HepG2 (cell line): ENCODE data around the gene ACBD6. TPM values are rescaled to one million over a fixed set of nuclear protein-coding genes. Genes with fewer than 3 reads are reported as not detected.

Experiments
- EED ChIP-seq: sonication (generic); formaldehyde crosslinking; IDR thresholded peaks from 2 replicates; pipeline ENCODE4 v1.5.0; 2020; ENCODE audit warnings: mild to moderate bottlenecking, missing genetic modification reagents
- KLF12 ChIP-seq: sonication (generic); formaldehyde crosslinking; IDR thresholded peaks from 2 replicates; pipeline ENCODE4 v1.4.0; 2020; ENCODE audit warnings: missing genetic modification reagents, borderline replicate concordance
- KLF6 ChIP-seq: IDR thresholded peaks from 2 replicates; pipeline ENCODE4 v1.8.0; 2016; ENCODE audit warnings: missing biosample characterization, missing genetic modification reagents
- MIER2 ChIP-seq: IDR thresholded peaks from 2 replicates; pipeline ENCODE4 v1.6.1; 2016; ENCODE audit warnings: missing biosample characterization, missing genetic modification reagents
- NFATC3 ChIP-seq: sonication (generic); formaldehyde crosslinking; IDR thresholded peaks from 2 replicates; pipeline ENCODE4 v1.5.1; 2020; ENCODE audit warnings: mild to moderate bottlenecking, missing genetic modification reagents
- NFIB ChIP-seq: sonication (generic); formaldehyde crosslinking; IDR thresholded peaks from 2 replicates; pipeline ENCODE4 v1.9.0; 2021; ENCODE audit warnings: missing genetic modification reagents, mild to moderate bottlenecking, borderline replicate concordance
- NFYB ChIP-seq: sonication (generic); formaldehyde crosslinking; IDR thresholded peaks from 2 replicates; pipeline ENCODE4 v1.4.0; 2020; ENCODE audit warnings: missing genetic modification reagents
- NR2F2 ChIP-seq: IDR thresholded peaks from 2 replicates; pipeline ENCODE4 v1.6.1; 2012; ENCODE audit warnings: low read depth, inconsistent platforms, borderline replicate concordance
- PPARG ChIP-seq: conservative IDR thresholded peaks from 2 replicates; pipeline ENCODE4 v1.6.1; 2016; ENCODE audit warnings: missing biosample characterization, missing genetic modification reagents
- SOX5 ChIP-seq: IDR thresholded peaks from 2 replicates; pipeline ENCODE4 v1.6.1; 2016; ENCODE audit warnings: borderline replicate concordance
- SYNCRIP ChIP-seq: fragments of 200-400 bp; formaldehyde crosslinking; IDR thresholded peaks from 2 replicates; pipeline ENCODE4 v1.6.1; 2018; ENCODE audit warnings: mild to moderate bottlenecking, low read depth, low read length; ENCODE audit not compliant: insufficient read depth
- WIZ ChIP-seq: sonication (generic); formaldehyde crosslinking; IDR thresholded peaks from 2 replicates; pipeline ENCODE4 v1.5.1; 2020; ENCODE audit warnings: mild to moderate bottlenecking, missing genetic modification reagents
- ZFYVE20 ChIP-seq: sonication (generic); formaldehyde crosslinking; IDR thresholded peaks from 2 replicates; pipeline ENCODE4 v1.8.0; 2023; ENCODE audit warnings: low read depth, mild to moderate bottlenecking, moderate library complexity, missing genetic modification reagents, borderline replicate concordance
- ZNF232 ChIP-seq: sonication (generic); formaldehyde crosslinking; IDR thresholded peaks from 2 replicates; pipeline ENCODE4 v1.4.0; 2020; ENCODE audit warnings: missing genetic modification reagents, borderline replicate concordance
- polyA plus RNA-seq, 8 experiments: library from polyadenylated mRNA; depleted of rRNA in 3 of 8; stranded (reverse) in 7 of 8; unstranded in 1 of 8; fragments of >200 nt; fragmentation: Illumina TruSeq in 4 of 8; extraction: Trizol in 4 of 8; gene quantifications; 2 replicates each; pipeline versions ENCODE4 v1.2.1 to v1.2.3, GENCODE V29; 2011 to 2016; ENCODE audit warnings: low read depth in 4 of 8, missing spikeins in 1 of 8, mixed read lengths in 1 of 8; ENCODE audit not compliant: insufficient read depth in 1 of 8
- total RNA-seq, 5 experiments: library from RNA; depleted of rRNA; stranded (reverse); fragments of >200 nt; fragmentation: Illumina TruSeq; extraction: Trizol; gene quantifications; 2 replicates each; pipeline ENCODE4 v1.2.3, GENCODE V29; 2016; ENCODE audit warnings: low read depth in 1 of 5
- TF ChIP-seq, protein P1 (sequence below): fragments of 450-650 bp; IDR thresholded peaks from 2 replicates; pipeline ENCODE4 v1.6.1; 2016
- TF ChIP-seq, protein P2 (sequence below): sonication (generic); formaldehyde crosslinking; IDR thresholded peaks from 2 replicates; pipeline ENCODE4 v1.9.0; 2021; ENCODE audit warnings: missing genetic modification reagents, borderline replicate concordance
- TF ChIP-seq, protein P3 (sequence below): sonication (generic); formaldehyde crosslinking; conservative IDR thresholded peaks from 2 replicates; pipeline ENCODE4 v1.4.0; 2020; ENCODE audit warnings: missing genetic modification reagents
- TF ChIP-seq, protein P4 (sequence below): IDR thresholded peaks from 2 replicates; pipeline ENCODE4 v1.6.1; 2016; ENCODE audit warnings: mild to moderate bottlenecking, missing biosample characterization, missing genetic modification reagents
- TF ChIP-seq, protein P5 (sequence below): sonication (generic); formaldehyde crosslinking; IDR thresholded peaks from 2 replicates; pipeline ENCODE4 v1.4.0; 2020; ENCODE audit warnings: missing genetic modification reagents, borderline replicate concordance
- TF ChIP-seq, protein P6 (sequence below): sonication (generic); formaldehyde crosslinking; IDR thresholded peaks from 2 replicates; pipeline ENCODE4 v1.8.1; 2023; ENCODE audit warnings: missing genetic modification reagents, inconsistent platforms, borderline replicate concordance

Gene ACBD6
- total and polyA plus RNA-seq, 2 of the 13 experiments (the other 11 are each of a cell fraction or from before 2014, with no cell fraction given): 33.5 to 47.2 TPM

DNA sequence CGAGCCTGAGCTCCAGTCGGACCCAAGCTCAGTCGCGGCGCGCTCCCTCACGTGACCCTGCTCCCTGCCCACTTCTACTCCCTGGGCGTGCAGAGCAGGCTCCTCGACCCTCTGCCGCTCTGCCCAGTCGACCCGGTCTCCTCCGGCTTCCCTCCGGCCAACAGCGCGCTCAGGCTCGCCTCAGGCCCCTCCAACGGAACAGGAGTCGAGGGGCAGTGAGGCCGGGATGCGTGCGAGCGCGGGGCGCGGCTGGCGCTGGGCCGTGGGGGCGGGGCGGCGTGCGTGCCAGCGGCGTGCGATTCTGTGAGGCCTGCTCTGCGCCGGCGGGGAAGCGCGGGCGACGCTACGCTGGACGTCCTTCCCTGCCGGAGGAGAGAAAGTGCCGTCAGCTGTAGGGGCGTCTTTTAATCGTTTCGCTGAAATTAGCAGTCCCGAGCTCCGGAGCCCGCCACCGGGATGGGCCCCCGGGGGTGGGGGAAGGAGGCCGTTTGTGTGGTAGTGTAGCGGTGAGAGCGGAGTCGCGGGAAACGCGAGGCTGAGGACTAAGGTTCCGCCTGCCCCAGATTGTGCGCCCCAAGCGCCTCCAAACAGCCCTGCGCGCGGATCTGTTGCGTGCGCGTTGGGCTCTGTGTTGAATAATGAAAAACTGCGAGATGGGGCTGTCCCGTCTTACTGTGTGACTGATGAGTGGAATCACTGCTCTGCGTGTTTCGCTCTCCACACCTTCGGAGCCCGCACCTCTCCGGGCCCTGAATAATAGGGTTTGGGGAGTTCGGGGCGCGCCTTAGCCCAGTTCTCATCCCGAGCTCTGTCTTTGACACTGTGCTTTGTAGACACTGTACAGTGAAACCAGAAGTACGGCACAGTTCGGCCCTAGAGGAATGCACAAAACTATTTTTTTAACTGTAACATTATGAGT is at the start of gene ACBD6 (continued):
- TF ChIP-seq SYNCRIP: no peak
- TF ChIP-seq EED (CRISPR knock-in tag): no peak
- TF ChIP-seq SOX5: peak; percentile 16; the same call in 1 of the 2 replicates
- TF ChIP-seq ZNF232 (CRISPR knock-in tag): peak; percentile 54; the same call in 1 of the 2 replicates
- TF ChIP-seq, protein P1, sequence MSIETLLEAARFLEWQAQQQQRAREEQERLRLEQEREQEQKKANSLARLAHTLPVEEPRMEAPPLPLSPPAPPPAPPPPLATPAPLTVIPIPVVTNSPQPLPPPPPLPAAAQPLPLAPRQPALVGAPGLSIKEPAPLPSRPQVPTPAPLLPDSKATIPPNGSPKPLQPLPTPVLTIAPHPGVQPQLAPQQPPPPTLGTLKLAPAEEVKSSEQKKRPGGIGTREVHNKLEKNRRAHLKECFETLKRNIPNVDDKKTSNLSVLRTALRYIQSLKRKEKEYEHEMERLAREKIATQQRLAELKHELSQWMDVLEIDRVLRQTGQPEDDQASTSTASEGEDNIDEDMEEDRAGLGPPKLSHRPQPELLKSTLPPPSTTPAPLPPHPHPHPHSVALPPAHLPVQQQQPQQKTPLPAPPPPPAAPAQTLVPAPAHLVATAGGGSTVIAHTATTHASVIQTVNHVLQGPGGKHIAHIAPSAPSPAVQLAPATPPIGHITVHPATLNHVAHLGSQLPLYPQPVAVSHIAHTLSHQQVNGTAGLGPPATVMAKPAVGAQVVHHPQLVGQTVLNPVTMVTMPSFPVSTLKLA: no peak
- TF ChIP-seq, protein P2, sequence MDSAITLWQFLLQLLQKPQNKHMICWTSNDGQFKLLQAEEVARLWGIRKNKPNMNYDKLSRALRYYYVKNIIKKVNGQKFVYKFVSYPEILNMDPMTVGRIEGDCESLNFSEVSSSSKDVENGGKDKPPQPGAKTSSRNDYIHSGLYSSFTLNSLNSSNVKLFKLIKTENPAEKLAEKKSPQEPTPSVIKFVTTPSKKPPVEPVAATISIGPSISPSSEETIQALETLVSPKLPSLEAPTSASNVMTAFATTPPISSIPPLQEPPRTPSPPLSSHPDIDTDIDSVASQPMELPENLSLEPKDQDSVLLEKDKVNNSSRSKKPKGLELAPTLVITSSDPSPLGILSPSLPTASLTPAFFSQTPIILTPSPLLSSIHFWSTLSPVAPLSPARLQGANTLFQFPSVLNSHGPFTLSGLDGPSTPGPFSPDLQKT: 0 out of 2 replicates have a peak, but pooled peaks have one; percentile 57
- TF ChIP-seq WIZ: no peak
- TF ChIP-seq, protein P3, sequence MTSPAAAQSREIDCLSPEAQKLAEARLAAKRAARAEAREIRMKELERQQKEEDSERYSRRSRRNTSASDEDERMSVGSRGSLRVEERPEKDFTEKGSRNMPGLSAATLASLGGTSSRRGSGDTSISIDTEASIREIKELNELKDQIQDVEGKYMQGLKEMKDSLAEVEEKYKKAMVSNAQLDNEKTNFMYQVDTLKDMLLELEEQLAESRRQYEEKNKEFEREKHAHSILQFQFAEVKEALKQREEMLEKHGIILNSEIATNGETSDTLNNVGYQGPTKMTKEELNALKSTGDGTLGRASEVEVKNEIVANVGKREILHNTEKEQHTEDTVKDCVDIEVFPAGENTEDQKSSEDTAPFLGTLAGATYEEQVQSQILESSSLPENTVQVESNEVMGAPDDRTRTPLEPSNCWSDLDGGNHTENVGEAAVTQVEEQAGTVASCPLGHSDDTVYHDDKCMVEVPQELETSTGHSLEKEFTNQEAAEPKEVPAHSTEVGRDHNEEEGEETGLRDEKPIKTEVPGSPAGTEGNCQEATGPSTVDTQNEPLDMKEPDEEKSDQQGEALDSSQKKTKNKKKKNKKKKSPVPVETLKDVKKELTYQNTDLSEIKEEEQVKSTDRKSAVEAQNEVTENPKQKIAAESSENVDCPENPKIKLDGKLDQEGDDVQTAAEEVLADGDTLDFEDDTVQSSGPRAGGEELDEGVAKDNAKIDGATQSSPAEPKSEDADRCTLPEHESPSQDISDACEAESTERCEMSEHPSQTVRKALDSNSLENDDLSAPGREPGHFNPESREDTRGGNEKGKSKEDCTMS (CRISPR knock-in tag): no peak
- TF ChIP-seq, protein P4, sequence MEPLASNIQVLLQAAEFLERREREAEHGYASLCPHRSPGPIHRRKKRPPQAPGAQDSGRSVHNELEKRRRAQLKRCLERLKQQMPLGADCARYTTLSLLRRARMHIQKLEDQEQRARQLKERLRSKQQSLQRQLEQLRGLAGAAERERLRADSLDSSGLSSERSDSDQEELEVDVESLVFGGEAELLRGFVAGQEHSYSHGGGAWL (CRISPR knock-in tag): peak; percentile 96
- TF ChIP-seq NFYB (CRISPR knock-in tag): no peak
- 0 out of 2 replicates have a peak, but pooled peaks have one; percentile 13 for TF ChIP-seq MIER2 (CRISPR knock-in tag)
- TF ChIP-seq, protein P5, sequence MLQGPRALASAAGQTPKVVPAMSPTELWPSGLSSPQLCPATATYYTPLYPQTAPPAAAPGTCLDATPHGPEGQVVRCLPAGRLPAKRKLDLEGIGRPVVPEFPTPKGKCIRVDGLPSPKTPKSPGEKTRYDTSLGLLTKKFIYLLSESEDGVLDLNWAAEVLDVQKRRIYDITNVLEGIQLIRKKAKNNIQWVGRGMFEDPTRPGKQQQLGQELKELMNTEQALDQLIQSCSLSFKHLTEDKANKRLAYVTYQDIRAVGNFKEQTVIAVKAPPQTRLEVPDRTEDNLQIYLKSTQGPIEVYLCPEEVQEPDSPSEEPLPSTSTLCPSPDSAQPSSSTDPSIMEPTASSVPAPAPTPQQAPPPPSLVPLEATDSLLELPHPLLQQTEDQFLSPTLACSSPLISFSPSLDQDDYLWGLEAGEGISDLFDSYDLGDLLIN (CRISPR knock-in tag): peak; percentile 93; the same call in 1 of the 2 replicates
- peak; percentile 97; the same call in 1 of the 2 replicates for TF ChIP-seq ZFYVE20 (CRISPR knock-in tag)
- TF ChIP-seq NR2F2: no peak; the same call in 1 of the 2 replicates
- TF ChIP-seq KLF6: peak; percentile 84; the same call in 1 of the 2 replicates
- TF ChIP-seq NFATC3 (CRISPR knock-in tag): peak; percentile 38; the same call in 1 of the 2 replicates
- TF ChIP-seq, protein P6, sequence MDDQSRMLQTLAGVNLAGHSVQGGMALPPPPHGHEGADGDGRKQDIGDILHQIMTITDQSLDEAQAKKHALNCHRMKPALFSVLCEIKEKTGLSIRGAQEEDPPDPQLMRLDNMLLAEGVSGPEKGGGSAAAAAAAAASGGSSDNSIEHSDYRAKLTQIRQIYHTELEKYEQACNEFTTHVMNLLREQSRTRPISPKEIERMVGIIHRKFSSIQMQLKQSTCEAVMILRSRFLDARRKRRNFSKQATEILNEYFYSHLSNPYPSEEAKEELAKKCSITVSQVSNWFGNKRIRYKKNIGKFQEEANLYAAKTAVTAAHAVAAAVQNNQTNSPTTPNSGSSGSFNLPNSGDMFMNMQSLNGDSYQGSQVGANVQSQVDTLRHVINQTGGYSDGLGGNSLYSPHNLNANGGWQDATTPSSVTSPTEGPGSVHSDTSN (CRISPR knock-in tag): no peak
- TF ChIP-seq NFIB (CRISPR knock-in tag): no peak
- peak; percentile 84 for TF ChIP-seq KLF12 (CRISPR knock-in tag)
- TF ChIP-seq PPARG: peak; percentile 10; the same call in 1 of the 2 replicates
